NCI-H460 (cell line): Measurements from ENCODE around the gene NEK6. TPM values are rescaled to one million over a fixed set of nuclear protein-coding genes. Genes with fewer than 3 reads are reported as not detected.
A peak's percentile ranks its signal among the peaks of the same experiment; 100 is the strongest.
"Not testable (repeated sequence)": the region's sequence is repeated elsewhere in the genome, so short reads cannot be mapped to it uniquely, and the experiment has no call there.

ENCODE experiments used
- DNase-seq: peaks from one replicate; pipeline ENCODE4 v3.0.0-alpha.2; 2016; ENCODE audit warnings: low read depth; ENCODE audit errors: extremely low read depth
- total RNA-seq: library from RNA; depleted of rRNA; stranded (reverse); fragments of >200 nt; shearing (Covaris generic); gene quantifications from 2 replicates; pipeline ENCODE4 v1.2.3, GENCODE V29; 2014

Gene NEK6
- total RNA-seq, 1 experiment from 2014 or later: 23.2 TPM

DNA sequence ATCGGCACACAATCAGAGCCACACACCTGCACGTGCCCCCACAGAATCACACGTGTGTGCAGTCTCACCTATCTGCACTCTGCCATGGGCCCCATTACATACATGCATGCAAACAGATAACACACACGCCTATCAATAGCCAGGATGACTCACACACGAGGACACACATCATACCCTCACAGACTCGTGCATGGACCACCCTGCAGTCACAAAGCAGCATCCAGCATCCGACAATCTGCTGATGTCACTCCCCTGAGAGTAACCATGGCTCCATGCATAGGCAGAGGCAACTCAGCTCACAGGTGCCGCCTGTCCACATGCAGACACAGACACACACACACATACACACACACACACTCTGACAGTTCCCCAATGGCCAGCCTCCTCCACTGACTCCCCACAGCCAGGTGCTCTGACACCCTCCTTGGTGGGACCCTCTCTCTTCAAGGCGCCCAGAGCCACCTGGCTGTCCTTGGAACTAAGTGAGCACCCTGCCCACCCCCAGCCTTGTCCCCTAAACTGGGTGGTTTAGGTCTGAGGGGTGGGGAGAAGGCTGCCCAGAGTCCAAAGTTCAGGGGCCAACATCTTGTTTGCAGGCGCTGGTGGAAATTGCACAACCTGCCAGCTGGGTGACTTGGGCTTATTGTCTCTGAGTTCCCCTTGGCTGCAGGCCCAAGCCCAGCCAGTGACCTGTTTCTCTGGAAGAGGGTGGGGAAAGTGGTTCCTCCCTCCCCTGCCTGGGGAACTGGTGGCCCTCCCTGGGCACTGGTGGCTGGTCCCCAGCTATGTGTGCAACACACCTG lies 34.6 kb upstream of the NEK6 start:
- no peak for DNase-seq

- no peak for DNase-seq
Measured at GRCh38 chr9:124225945-124226344, 31.8 kb upstream of the NEK6 start.

DNA sequence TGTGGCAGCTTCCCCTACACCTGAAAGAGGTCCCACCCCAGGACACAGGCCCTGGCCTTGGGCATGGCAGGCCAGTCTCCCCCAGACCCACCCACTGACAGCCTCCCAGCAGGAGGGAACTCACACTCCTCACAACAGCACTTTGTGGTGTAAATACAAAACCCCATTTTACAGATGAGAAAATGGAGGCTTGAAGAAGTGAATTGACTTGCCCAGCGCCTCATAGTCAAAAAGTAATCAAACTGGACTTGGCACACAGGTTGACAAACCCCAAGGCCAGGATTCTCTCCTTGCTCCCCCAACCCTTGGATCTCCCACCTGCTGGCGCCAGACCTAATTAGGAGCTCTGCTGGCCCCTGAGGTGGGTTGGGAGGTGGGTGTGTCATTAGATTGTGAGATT lies 29.2 kb upstream of the NEK6 start:
- DNase-seq: no peak

GRCh38 chr9:124231095-124231737 lies 26.5 kb upstream of the NEK6 start:
- no peak for DNase-seq

DNA sequence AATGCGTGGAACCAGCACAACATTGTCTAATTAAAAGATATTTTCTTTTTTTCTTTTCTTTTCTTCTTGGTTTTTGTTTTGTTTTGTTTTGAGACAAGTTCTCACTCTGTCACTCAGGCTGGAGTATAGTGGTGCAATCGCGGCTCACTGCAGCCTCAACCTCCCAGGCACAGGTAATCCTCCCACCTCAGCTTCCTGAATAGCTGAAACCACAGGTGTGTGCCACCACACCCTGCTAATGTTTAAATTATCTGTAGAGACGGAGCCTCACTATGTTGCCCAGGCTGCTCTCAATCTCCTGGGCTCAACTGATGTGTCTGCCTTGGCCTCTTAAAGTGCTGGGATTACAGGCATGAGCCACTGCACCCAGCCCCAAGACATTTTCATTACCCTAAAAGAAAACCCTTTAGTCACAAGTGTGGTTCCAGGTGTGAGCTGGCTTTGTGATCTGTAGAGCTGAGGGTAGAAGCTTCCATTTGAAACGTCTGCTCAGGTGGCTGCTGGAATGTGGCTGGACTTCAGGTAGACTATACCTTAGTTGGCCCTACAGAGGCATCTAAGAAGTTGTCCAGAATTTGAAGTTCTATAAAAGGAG lies 19.1 kb upstream of the NEK6 start:
- DNase-seq: no peak

GRCh38 chr9:124239249-124240073 lies 18.3 kb upstream of the NEK6 start:
- DNase-seq: no peak

DNA sequence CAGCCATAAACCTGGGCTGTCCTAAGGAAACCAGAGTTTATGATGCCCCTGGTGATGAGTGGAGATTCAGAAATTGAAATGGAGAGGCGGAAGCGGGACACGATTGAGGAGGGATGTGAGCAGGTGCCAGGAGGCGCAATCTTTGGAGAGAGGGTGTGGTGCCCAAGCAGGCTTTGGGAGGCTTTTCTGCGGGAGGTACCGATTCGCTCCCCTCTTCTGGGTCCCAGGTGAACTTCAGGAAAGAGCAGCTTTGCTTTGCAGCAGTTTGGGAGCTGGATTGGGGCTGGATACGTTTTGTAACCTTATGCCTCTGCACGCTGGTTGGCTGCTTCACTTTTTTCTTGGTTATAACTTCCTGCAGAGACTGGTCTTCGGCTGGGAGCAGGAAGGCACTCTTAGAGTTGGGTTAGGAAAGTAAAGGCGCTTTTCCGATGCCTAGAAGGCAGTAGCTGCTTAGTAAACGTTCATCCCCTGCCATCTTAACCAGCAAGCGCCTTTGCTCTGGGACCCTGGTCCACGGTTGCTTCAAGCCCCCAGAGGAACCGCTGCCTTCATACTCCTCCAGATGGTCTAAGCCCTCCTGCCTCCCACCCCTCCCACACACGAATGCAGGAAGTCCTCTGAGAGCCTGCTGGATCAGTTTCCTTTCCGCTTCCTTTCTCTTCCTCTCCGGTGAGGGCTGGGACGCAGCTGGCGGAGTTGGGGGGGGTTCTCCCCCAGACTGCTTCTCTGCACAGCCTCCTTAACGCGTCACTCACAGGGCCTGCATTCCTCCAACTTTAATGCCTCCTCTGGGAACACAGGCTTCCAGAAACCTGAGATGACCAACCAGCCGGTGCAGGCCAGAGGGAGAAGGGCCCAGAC lies 15.2 kb upstream of the NEK6 start:
- DNase-seq: no peak

DNA sequence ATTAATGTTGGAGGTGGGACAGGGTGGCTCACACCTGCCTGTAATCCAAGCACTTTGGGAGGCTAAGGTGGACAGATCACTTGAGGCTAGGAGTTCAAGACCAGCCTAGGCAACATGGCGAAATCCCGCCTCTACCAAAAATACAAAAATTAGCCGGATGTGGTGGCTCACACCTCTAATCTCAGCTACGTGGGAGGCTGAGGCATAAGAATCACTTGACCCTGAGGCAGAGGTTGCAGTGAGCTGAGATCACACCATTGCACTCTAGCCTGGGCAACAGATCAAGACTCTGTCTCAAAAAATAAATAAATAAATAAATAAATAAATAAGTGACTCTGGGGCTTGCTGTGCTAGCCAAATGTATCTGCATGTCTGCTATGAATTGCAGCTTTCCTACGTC lies 10.4 kb upstream of the NEK6 start:
- not testable (repeated sequence) for DNase-seq

GRCh38 chr9:124248066-124248465 lies 9.7 kb upstream of the NEK6 start:
- DNase-seq: no peak

- no peak for DNase-seq
Measured at GRCh38 chr9:124248960-124249359, 8.8 kb upstream of the NEK6 start.

GRCh38 chr9:124251204-124251603 lies 6.5 kb upstream of the NEK6 start:
- DNase-seq: no peak

DNA sequence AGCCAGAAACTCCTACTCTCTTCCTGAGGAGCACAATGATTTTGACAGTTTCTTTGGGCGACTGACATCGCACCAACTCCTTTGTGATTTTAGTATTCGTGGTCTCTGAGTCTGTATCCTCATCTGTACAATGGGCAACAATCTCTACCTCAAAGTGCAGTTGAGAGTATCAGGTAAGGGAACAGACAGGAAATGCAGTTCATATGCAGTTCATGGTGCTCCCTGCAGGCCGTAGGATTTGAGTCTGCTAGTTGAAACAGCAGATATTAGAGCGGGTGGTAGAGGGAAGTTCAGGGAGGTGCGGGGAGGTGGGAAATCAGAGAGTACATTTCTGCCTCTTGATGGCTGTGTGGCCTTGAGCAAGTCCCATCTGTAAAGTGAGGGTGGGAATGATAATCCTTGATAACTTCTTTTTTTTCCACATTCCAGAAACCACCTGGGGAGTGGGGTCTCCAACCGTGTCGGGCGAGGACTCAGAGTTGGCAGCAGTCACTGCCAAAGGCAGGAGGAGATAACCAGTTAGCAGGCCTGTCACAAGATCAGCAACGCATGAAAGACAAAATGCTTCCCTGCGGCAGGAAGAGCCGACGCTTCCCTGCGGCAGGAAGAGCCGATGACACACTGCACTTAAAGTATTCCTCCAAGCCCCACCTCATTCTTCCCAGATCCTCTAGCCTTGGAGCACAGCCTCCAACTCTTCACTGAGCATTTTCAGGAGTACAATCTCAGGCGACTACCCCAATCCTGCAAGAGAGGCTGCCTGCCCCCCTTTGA lies 6.0 kb upstream of the NEK6 start:
- DNase-seq: peak; percentile 40

DNA sequence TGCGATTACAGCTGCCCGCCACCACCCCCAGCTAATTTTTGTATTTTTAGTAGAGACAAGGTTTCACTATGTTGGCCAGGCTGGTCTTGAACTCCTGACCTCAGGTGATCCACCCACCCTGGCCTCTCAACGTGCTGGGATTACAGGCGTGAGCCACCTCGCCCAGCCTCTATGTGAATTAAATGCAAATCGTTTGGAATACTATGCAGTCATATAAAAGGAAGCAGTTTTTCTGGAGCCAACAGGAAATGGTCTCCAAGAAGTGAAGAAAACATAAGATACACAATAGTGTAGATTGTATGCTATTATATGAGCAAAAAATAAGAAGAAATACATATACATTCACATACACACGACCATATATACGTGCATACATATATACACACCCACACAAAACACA lies 4.9 kb upstream of the NEK6 start:
- not testable (repeated sequence) for DNase-seq

DNA sequence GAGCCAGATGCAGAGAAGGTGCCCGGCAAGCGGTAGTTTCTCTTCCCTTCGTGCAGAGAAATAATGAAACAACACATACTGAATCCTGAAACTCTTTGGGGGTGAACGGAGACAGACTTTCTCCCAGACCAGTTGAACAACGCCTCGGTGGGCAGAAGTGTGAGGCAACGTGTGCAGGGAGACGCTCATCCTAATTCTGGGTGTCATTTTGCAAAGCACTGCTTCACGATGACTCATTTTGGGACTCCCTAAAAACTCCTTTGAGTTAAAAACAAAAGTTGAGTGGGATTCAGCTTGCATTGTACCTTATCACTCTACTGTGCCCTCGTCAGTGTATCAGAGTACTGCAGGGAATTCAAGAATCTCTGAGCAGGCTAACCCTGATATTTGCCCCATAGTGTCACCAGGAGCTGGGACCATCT lies 3.5 kb upstream of the NEK6 start:
- DNase-seq: no peak

- no peak for DNase-seq
Measured at GRCh38 chr9:124255222-124255621, 2.5 kb upstream of the NEK6 start.

- DNase-seq: no peak
Measured at GRCh38 chr9:124256517-124257069, 1.2 kb upstream of the NEK6 start.

DNA sequence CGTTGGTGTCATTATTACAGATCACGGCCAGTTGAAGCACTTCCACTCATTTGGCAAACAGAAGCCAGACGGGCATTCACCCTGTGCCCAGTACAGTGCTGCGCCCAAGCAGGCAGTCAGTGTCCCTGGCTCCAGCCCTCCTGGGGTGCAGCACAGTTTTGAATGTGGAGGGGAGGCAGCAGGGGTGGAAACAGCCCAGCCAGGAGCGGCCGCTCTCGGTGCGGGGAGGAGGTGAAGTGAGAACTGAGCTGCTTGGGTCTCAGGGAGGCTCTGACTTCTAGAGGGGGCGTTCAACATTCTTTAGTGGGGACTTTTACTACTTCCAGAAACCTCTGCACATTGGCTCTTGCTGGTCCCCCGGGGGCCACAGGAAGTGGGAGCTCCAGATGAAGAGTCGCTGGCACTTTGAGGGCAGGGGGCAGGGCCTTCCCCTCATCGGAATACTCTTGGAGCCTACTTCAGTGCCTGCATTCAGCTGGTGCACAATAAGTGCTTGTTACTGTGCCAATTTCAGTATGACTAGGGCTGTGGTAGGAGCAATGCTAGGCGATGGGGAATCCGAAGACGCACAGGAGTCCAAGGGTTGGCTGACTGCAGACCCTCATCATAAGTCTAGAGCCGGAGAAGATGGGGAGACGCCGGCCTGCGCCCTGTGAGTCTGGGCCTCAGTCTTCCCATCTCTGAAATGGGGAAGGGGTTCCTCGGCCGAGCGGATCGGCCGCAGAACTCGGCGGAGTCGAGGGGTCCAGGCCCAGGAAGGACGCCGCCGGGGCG lies 492 bp upstream of the NEK6 start:
- no peak for DNase-seq

GRCh38 chr9:124258607-124259157 lies 933 bp downstream of the NEK6 start:
- DNase-seq: no peak
